HG02642 (cell line): ENCODE results near the gene IL16.
"Not testable (repeated sequence)": the region's sequence is repeated elsewhere in the genome, so short reads cannot be mapped to it uniquely, and the experiment has no call there.

Source experiments
- ATAC-seq: cut with Tn5 transposase; IDR thresholded peaks from one replicate; pipeline ENCODE4 v1.9.1; 2021; ENCODE audit warnings: mild to moderate bottlenecking; ENCODE audit not compliant: unreplicated experiment, poor library complexity

The IL16 gene

DNA sequence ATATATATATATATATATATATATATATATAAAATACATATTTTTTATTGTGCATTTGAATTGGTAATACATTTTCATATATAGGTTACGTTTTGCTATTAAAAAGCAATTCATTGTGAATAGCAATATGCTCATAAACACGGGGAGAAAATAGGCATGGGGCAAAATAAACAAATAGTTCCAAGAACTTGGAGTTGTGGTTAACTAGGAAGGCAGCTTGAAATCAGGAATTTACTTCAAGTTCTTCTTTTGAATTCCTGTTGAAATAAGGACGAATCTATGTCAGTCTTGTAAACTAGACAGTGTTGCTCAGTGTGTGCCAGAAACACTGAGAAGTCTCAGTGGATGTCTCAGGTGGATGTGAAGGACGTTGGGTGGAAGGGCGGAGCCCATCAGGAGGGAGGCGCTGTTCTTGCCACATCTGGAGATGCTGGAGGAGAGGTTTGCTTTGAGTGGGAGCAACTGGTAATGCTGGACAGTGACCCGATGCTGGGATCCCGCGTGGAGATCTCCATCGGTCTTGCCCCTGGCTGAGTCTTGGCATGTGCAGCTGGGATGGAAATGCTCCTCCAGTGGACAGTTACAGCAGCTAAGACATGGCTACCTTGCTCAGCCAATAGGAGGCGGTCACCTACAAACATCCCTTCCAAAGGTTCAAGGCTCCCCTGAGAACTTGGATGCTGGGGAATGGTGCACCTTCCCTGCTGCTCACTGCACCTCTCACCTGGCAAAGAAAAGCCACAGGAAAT is 2.5 kb downstream of the IL16 start:
- ATAC-seq, result no peak

DNA sequence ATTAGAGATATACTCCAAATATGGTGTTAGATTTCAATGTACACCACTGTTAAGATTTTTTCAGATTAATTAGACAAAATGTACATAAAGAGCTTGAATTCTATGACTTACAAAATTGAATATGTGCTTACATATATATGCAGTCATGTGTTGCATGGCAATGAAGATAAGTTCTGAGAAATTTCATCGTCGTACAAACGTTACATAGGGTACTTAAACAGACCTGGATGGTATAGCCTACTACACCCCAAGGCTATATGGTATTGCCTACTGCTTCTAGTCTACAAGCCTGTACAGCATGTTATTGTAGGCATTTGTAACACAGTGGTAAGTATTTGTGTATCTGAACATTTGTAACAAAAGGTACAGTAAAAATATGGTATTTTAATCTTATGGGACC is 9.3 kb downstream of the IL16 start:
- ATAC-seq, result no peak

DNA sequence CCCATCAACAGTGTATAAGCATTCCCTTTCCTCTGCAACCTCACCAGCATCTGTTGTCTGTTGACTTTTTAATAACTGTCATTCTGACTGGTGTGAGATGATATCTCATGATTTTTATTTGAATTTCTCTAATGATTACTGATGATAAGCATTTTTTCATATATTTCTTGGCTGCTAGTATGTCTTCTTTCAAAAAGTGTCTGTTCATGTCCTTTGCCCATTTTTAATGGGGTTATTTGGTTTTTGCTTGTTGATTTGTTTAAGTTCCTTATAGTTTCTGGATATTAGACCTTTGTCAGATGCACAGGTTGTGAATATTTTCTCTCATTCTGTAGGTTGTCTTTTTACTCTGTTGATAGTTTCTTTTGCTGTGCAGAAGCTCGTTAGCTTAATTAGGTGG is 11.3 kb downstream of the IL16 start:
- ATAC-seq, result not testable (repeated sequence)

DNA sequence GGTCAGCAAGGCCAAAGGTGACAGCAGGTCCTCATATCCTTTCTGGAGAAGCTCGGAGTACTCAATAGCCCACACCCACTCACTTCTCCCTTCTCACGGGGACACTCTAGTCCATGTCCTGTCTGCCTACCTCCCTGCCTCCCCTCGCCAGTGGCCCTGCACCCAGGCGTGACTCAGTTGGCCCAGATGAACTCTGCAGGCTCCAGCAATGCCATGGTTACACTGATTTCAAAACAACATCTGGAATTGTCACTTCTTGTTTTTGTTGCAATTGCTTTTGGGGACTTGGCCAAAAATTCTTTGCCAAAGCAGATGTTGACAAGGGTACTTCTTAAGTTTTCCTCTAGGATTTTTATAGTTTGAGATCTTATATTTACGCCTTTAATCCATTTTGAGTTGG is 13.0 kb downstream of the IL16 start:
- no peak for ATAC-seq

DNA sequence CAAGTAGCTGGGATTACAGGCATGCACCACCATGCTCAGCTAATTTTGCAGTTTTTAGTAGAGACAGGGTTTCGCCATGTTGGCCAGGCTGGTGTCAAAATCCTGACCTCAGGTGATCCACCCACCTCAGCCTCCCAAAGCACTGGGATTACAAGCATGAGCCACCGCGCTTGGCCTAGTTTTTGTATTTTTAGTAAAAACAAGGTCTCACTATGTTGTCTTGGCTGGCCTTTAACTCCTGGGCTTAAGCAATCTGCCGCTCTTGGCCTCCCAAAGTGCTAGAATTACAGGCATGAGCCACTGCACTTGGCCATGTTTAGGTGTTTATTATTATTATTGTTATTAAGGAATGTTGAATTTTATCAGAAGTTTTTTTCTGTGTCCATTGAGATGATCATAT is 14.7 kb downstream of the IL16 start:
- ATAC-seq, result no peak

DNA sequence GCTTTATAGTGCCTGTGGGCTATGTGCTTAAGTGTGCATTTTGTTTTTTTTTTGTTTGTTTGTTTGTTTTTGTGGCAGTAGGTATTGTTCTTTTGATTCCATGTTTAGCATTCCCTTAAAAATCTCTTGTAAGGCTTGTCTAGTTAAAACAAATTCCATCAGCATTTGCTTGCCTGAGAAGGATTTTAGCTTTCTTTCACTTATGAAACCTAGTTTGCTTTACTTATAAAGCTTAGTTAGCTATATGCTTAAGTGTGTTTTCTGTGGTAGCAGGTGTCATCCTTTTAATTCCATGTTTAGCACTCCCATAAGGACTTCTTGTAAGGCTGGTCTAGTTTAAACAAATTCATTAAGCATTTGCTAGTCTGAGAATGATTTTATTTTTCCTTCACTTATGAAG is 17.3 kb downstream of the IL16 start:
- no peak for ATAC-seq

DNA sequence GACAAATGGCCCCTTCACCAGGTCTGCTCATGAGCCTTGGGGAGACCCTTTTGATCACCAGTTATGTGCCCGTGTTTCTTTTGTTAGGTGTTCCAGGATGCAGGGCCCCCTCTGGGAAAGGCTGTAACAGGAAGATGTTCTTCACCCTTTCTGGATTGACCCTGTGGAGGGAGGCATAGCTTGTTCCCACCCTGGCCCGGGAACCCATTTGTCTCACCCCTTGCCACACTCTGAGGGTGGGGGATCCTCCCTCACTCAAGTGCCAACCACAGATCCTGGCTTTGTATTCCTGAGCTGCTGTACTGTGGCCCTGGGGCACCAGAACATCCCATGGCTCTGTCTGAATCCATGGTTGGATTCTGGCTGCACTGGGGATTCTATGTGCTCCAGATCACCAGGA is 18.9 kb downstream of the IL16 start:
- ATAC-seq, result no peak

DNA sequence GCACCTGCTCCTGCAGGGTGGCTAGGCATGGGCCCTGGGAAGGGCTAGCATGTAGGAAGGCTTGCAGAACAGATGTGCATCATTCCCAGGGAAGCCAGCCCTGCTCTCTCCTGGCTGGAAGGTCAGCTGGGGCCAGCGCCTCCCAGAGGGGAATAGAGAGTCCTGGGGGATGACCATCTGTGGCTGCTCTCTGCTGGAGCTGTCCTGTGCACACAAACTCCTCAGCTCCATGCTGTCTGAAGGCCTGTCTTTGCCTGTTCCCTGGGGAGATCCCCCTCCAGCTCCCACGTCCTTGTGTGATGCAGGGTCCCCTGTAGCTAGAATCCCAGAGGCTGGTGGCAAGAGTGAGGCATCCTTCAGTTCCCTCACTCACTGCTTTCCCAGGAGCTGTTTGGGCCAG is 19.3 kb downstream of the IL16 start:
- ATAC-seq, result no peak

DNA sequence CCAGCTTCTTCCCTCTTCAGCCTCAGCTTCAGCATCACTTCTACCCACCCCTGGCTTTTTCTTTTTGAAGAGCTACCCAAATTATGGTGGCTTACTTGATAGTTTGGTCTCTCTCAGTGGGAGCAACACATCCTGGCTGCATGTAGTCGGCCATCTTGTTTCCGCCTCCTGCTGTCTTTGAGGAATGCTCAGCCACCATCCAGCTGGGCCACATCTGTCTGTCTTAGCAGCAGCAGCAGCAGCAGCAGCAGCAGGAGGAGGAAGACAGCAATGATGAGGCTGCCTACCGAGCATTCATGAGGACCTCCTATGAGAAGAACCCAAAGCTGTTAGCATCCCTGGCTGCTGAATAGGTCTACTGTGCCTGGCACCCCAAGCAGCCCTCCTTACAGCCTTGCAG is 19.7 kb downstream of the IL16 start:
- no peak for ATAC-seq

DNA sequence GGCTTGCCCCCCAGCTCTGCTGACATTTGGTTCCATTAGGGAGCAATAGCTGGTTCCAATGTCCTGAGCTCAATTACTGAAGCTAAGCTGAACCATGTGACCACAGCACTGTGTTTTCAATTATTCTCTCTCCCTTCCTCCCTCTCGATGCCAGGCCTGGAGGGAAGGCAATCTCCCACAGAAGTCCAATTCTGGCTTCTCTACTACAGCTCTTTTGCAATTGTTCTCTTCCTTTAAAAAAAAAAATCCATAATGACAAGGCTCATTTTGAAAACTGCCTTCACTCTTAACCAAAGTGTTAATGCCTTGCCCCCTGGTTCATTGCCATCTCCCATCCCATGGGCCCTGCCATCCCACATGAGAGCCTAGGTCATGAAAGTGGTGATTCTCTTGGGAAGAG is 24.8 kb downstream of the IL16 start:
- no peak for ATAC-seq

DNA sequence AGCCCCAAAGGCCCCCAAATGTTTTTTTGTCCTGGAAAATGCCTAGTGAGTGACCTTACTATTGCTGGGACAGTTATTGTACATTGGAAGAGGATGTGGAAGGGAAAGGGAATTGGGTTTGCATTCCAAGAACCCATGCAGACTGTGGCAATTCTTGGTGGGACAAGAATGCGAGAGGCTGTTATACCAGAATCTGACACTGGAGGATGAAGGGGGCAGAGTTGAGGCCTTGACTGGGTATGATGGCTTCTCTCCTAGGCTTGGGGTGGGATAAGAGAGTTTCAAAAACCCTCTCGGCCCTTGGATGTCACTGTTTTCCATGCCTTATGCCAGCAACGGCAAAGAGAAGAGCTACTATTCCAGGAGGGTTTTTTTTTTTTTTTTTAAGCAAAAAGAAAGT is 25.3 kb downstream of the IL16 start:
- ATAC-seq, result no peak

DNA sequence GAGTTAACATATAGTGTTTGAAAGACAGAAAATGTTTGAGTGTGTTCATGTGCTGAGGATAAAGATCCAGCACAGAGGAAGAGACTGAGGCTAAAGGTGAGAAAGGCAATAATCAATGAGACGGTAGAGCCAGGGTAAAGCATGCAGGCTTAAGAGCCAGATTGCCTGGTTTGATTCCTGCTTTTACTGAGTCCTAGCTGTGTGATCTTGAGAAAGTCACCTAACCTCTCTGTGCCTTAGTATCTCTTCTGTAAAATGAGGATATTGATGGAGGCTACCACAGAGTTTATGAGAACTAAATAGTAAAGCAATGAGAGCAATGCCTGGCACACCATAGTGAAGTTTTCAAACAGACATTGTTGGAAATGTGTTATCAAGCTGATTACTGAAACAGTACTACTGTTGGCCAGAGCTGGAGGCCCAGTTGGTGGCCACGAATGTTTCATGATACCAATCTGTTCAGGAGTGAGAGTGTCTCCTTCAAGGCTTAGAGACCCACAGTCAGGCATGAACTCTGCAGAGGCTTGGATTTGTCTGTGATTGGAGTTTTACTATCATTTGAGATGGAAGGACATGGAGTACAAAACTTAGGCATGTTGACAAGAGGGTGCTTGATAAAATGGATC is 26.8 kb downstream of the IL16 start:
- no peak for ATAC-seq

DNA sequence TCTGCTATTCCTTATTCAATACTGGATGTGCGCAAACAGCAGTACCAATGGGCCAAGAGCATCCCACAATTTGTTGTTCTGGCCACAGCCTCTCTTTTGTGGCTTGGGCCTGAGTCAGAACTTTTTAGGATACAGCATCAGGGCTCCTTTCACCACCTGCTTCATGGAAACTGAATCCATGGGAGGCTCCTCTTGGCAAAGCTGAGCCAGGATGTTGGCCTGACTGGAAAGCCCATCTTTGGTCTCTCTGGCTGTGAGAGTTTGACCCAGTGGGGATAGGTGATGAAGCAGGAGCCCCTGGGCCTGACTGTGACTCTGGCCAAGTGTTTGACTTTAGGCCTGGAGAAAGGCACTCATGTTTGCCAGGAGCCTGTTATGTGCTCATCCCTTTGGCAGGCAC is 27.6 kb downstream of the IL16 start:
- no peak for ATAC-seq

DNA sequence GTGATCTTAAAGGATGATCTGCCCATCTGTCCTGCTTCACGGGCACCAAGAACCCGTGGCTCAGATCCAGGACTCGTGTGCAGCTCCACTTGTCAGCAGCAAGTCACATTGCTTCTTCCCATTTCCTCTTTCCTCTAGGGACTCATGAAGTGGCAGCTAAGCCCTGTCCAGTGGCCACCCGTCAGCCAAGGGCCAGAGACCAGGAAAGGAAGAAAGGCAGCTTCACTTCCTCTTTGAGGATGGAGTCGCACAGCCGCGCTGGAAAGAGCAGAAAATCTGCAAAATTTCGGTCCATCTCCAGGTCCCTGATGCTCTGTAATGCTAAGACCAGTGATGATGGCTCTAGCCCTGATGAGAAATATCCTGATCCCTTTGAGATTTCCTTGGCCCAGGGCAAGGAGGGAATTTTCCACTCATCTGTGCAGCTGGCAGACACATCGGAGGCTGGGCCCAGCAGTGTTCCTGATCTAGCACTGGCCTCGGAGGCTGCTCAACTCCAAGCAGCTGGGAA is 28.5 kb downstream of the IL16 start:
- no peak for ATAC-seq

DNA sequence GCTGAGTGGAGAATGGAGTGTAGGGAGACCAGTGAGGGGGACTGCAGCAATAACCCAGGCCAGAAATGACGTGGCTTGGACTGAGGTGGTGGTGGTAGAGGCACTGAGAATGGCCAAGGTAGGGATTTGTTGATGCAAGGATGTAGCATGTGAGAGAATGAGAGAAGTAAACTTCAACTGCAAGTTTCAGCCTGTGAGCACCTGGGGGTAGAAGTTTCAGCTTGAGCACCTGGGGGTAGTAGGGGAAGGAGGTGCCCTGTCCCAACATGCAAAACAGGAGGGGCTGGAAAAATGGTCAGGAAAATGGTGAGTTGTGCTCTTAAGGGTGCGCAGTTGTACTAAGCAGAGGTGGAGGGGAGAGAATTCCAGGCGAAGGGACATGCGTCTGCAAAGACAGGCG is 31.0 kb downstream of the IL16 start:
- no peak for ATAC-seq

DNA sequence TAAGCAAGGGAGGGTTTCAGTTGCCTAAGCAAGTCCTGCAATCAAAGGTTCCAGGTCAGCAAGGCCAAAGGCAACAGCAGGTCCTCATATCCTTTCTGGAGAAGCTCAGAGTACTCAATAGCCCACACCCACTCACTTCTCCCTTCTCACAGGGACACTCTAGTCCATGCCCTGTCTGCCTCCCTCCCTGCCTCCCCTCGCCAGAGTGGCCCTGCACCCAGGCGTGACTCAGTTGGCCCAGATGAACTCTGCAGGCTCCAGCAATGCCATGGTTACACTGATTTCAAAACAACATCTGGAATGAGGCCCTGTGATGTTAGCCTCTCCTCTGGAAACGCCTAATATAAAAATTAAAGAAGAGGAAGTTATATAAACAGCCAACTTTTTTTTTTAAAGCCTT is 32.9 kb downstream of the IL16 start:
- ATAC-seq, result no peak

DNA sequence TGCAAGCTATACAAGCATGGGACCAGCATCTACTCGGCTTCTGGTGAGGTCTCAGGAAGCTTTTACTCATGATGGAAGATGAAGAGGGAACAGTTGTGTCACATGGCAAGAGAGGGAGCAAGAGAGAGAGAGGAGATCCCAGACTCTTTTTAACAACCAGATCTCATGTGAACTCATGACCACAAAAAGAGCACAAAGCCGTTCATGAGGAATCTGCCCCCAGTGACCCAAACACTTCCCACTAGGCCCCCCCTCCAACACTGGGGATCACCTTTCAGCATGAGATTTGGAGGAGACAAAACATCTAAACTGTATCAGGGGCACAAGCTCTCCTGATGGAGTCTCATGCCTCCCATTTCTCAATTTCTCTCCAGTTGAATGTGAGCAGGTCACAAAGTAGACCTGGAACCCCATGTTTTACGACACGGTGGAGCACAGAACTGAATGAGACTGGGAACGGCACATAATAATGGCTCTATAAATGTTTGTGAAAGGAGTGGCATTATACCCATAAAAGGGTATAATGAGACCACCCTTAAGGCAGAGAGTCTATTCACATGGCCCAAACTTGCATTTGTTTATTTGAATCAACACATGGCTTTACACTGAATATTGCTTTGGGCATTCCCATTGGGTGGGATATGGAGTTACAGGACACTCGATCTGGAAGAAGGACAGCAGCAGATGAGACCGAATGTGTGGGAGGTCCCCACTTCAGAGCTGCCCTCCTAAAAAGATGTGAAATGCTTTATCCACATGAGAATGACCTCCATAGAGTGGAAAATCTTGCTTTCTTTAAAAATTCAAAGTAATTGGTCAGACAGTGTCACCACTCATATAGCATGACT is 38.8 kb downstream of the IL16 start:
- ATAC-seq, result no peak

DNA sequence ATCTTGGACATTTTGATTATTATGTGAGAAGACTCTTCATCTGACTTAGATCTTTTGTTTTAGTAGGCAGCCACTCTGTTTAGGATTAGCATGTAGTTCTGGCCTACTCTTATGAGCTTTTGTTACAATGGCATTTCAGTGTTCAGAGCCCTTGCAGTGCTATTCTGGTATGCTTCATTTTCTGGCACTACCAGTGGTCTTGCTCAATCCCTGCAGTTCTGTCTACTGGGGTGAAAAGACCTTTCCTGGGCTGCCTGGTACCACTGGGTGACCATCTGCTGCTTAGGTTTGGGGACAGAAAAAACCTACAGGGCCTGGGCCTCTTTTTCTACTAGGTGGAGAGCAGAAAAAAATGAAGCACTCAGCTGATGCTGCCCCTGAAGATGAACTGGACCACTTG is 42.5 kb downstream of the IL16 start:
- ATAC-seq, result no peak

DNA sequence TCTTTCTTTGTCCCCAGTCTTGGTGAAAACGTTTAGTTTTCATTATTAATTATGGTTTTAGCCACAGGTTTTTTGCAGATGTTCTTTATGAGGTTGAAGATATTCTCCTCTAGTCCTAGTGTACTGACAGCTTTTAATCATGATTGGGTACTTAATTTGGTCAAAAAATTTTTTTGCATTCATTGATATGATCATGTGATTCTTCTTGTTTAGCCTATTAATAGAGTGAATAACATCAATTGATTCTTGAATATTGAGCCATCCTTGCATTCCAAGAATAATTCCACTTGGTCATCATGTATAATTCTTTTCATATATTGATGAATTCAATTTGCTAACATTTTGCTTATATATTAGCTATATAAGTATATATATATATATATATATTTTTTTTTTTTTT is 46.1 kb downstream of the IL16 start:
- ATAC-seq, result no peak

DNA sequence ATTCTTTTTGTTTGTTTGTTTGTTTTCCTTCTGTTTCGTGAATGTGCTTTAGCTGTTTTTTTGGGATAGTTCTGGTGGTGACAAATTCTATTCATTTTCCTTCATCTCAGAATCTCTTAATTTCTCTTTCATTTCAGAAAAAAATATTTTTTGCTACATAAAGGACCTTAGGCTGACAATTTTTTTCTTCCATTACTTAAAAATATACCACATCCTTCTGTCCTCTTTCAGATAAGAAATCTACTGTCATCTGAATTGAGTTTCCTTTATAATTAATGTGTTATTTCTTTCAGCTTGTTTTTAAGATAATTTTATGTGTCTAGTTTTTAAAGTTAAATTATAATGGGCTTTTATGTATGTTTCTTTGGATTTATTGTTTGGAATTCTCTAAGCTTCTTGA is 47.6 kb downstream of the IL16 start:
- ATAC-seq, result no peak

DNA sequence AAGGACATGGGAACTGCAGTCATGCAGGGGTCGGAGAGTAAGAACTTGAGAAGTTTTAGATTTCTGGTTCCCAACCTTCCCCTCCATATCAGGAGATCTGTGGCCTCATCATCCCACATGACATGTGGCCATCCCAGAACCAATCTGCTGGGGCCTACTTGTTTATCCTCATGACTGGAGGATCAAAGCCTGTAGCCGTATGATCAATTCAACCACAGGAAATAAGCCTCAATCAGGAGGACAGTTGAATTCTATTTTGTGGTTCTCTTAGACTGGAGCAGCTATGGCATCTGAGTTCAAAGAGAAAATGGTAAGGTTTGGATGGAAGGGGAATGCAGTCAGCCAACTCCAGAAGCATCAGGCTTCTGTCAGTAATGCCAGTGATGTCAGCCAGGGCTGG is 57.2 kb downstream of the IL16 start:
- ATAC-seq, result no peak
